Fibroblast of villous mesenchyme (primary cell): Measurements from ENCODE around the gene TNS2. TPM values are rescaled to one million over a fixed set of nuclear protein-coding genes. Genes with fewer than 3 reads are reported as not detected.

Experiments used
- DNase-seq: peaks from one replicate; pipeline ENCODE4 v3.0.0-alpha.2; 2010; ENCODE audit warnings: low read depth
- H3K4me3 ChIP-seq: 2 replicates; pipeline ENCODE4 v1.5.1; 2011; ENCODE audit warnings: low read depth, mild to moderate bottlenecking, low read length
- CTCF ChIP-seq: IDR thresholded peaks from 2 replicates; pipeline ENCODE4 v1.5.1; 2012; ENCODE audit warnings: low read depth, mild to moderate bottlenecking, low read length; ENCODE audit not compliant: insufficient read depth
- total RNA-seq: library from RNA; depleted of rRNA; stranded (reverse); fragments of >200 nt; gene quantifications from 2 replicates; pipeline ENCODE4 v1.2.3, GENCODE V29; 2012

Gene TNS2
- 36.7 and 46.1 TPM in 2 replicates for total RNA-seq

- no peak for TF ChIP-seq CTCF
- H3K4me3 ChIP-seq, result peak within 1 kb of the TSS; percentile 89
- peak; percentile 75 for DNase-seq
Observed at GRCh38 chr12:53049571-53050318, at the start of gene TNS2. Gene TNS2 (plus strand): TSS chr12:53050065. CDS start chr12:53050186, 121 bp downstream.

GRCh38 chr12:53004178-53004577, 45.7 kb upstream of the TNS2 start:
- no peak for TF ChIP-seq CTCF
- DNase-seq, result no peak
- H3K4me3 ChIP-seq, result peak overlapping the region; percentile 22

- peak overlapping the region; percentile 100 for H3K4me3 ChIP-seq
- no peak for TF ChIP-seq CTCF
- DNase-seq, result peak; percentile 91
Observed at GRCh38 chr12:53004582-53004981, 45.3 kb upstream of the TNS2 start.

- no peak for TF ChIP-seq CTCF
- H3K4me3 ChIP-seq, result peak overlapping the region; percentile 100
- peak; percentile 42 for DNase-seq
Observed at GRCh38 chr12:53005215-53005985, 44.5 kb upstream of the TNS2 start.

- TF ChIP-seq CTCF, result no peak
Observed at GRCh38 chr12:53005986-53006809, 43.7 kb upstream of the TNS2 start, which contains the start of gene EIF4B. Gene EIF4B (plus strand): TSS chr12:53006456. CDS start chr12:53006484, 28 bp downstream.

GRCh38 chr12:53006810-53007309, 43.0 kb upstream of the TNS2 start:
- DNase-seq, result peak; percentile 62
- peak overlapping the region; percentile 100 for H3K4me3 ChIP-seq
- TF ChIP-seq CTCF, result no peak

More at GRCh38 chr12:53005986-53006809, 43.7 kb upstream of the TNS2 start, which contains the start of gene EIF4B:
- H3K4me3 ChIP-seq, result peak within 1 kb of the TSS; percentile 100
- peak; percentile 100 for DNase-seq
